ENCODE data around the gene MAN2C1. TPM values are rescaled to one million over a fixed set of nuclear protein-coding genes. Genes with fewer than 3 reads are reported as not detected.
A peak's percentile ranks its signal among the peaks of the same experiment; 100 is the strongest.

MAN2C1 gene
- total and polyA plus RNA-seq, 9 of the 15 experiments (the other 6 are each of a cell fraction or from before 2014, with no cell fraction given), result 2.0 to 141 (median 39.9) TPM

DNA sequence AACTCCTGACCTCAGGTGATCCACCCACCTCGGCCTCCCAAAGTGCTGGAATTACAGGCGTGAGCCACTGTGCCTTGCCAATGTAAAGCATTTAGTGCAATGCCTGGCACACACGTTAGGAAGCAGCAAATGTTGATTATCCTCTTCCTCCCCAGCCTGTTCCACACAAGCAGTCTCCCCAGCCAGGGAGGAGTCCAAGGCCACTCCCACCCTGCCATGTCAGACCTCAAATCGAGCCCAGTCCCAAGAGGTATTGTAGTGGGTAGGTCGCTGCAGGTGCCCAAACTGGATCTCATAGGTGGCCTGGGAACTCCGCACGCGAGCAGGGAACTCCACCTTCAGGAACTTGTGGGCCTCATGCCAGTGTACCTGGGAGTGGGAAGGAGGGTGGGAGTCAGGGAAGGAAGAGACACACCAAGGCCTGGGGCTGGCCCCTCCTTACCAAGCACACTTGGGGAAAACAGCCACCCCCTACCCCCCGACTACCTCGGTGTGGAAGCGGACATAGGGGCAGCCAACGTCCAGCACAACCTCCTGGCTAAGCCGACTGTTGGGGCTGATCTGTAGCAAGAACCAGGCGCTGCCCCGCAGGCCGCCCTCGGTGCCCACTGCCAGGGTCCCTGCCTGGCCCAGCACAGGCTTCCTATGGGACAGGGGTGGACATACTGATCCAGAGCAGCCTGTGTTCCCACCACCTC, 10.3 kb downstream of the MAN2C1 start:
- H3K9me3 ChIP-seq (replicated peaks; ENCODE audit: control insufficient read depth, insufficient read depth, low read depth, low read length), result no peaks in the 10 kb centered on the region
- ChIA-PET POLR2A (no interaction called here), CTCF (ENCODE audit: low intra/inter-chr PET ratio) (no interaction called here)
- no peak overlapping the region for H3K4me3 ChIP-seq
- peaks cover 3% of the 10 kb centered on the region for H3K9me1 ChIP-seq (ENCODE audit: control insufficient read depth, insufficient read depth, low read length)
- intact Hi-C loops (cut with micrococcal nuclease) (no loop called here), in situ Hi-C loops (cut with MboI) (no loop called here)
- H3K36me3 ChIP-seq (ENCODE audit: control insufficient read depth, insufficient read depth, low read length), result peaks cover 69% of the 10 kb centered on the region; the same call in 2 of the 3 replicates
- no TSS peak for BruUV-seq (replicated peaks)
- TF ChIP-seq POLR2G (IDR thresholded peaks at IDR 0.05; ENCODE audit: low read depth, low read length) (0 out of 2 replicates have a peak, but pooled peaks have one; percentile 38), ZNF551 (CRISPR knock-in tag; IDR thresholded peaks at IDR 0.05) (no peak)
- TF ChIP-seq, protein P1, sequence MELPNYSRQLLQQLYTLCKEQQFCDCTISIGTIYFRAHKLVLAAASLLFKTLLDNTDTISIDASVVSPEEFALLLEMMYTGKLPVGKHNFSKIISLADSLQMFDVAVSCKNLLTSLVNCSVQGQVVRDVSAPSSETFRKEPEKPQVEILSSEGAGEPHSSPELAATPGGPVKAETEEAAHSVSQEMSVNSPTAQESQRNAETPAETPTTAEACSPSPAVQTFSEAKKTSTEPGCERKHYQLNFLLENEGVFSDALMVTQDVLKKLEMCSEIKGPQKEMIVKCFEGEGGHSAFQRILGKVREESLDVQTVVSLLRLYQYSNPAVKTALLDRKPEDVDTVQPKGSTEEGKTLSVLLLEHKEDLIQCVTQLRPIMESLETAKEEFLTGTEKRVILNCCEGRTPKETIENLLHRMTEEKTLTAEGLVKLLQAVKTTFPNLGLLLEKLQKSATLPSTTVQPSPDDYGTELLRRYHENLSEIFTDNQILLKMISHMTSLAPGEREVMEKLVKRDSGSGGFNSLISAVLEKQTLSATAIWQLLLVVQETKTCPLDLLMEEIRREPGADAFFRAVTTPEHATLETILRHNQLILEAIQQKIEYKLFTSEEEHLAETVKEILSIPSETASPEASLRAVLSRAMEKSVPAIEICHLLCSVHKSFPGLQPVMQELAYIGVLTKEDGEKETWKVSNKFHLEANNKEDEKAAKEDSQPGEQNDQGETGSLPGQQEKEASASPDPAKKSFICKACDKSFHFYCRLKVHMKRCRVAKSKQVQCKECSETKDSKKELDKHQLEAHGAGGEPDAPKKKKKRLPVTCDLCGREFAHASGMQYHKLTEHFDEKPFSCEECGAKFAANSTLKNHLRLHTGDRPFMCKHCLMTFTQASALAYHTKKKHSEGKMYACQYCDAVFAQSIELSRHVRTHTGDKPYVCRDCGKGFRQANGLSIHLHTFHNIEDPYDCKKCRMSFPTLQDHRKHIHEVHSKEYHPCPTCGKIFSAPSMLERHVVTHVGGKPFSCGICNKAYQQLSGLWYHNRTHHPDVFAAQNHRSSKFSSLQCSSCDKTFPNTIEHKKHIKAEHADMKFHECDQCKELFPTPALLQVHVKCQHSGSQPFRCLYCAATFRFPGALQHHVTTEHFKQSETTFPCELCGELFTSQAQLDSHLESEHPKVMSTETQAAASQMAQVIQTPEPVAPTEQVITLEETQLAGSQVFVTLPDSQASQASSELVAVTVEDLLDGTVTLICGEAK (IDR thresholded peaks at IDR 0.05), result no peak
- TF ChIP-seq, protein P1 (CRISPR knock-in tag; IDR thresholded peaks at IDR 0.05), result no peak
- H3K4me2 ChIP-seq (ENCODE audit: insufficient read depth, low read length), result no peak overlapping the region
- H3K27me3 ChIP-seq (ENCODE audit: control insufficient read depth in 2 of 2, insufficient read depth in 2 of 2, low read length in 2 of 2), result no peaks in the 10 kb centered on the region; a peak in 1 of 5 replicates
- H3K4me1 ChIP-seq (replicated peaks in 1 of 2; ENCODE audit: control insufficient read depth in 2 of 2, insufficient read depth in 2 of 2, low read length in 2 of 2), result peaks cover 0 to 11% of the 10 kb centered on the region in 2 experiments; a peak in 2 of 5 replicates
- WGBS (ENCODE audit: insufficient coverage, low coverage, missing lambda C conversion rate), result 94% methylated on average over 11 of the region's 17 CpGs
- no peak for ATAC-seq
- no peak for DNase-seq (ENCODE audit: extremely low read depth in 1 of 4, low spot score in 3 of 4)
- H4K20me1 ChIP-seq (replicated peaks; ENCODE audit: control insufficient read depth, insufficient read depth, low read length), result no peaks in the 10 kb centered on the region
- no peak overlapping the region for H2AFZ ChIP-seq (ENCODE audit: low read depth, low read length)
- no peak overlapping the region; a peak in 1 of 4 replicates for H3K9ac ChIP-seq (ENCODE audit: insufficient read depth in 1 of 2, low read depth in 2 of 2, low read length in 2 of 2)
- no peak for FAIRE-seq
- H3K79me2 ChIP-seq (ENCODE audit: control insufficient read depth, insufficient read depth, low read length), result no peaks in the 10 kb centered on the region
- no peak overlapping the region for H3K27ac ChIP-seq (ENCODE audit: extremely low read depth, low read depth, low read length)
